Panc1 (cell line): ENCODE results near the gene PDE1A. TPM values are rescaled to one million over a fixed set of nuclear protein-coding genes. Genes with fewer than 3 reads are reported as not detected.

Source experiments
- ATAC-seq: fragments of 200-7000 bp; cut with Tn5 transposase; 2 replicates; pipeline ENCODE4 v1.9.1; 2020; ENCODE audit warnings: mild to moderate bottlenecking, moderate library complexity
- BruUV-seq: library from RNA; stranded (reverse); fragments of 400-500 nt; replicated peaks from 2 replicates; lab custom pipeline; 2021; lab: Mats Ljungman, UMichigan
- CTCF ChIA-PET: fragments of 300-600 bp; sonication (Branson Sonifier 250); formaldehyde crosslinking; loops from one replicate; lab custom pipeline; 2022; ENCODE audit warnings: antibody characterized with exemption; lab: Charles Lee
- POLR2A ChIA-PET: fragments of 300-600 bp; sonication (Branson Sonifier 250); formaldehyde crosslinking; loops from one replicate; lab custom pipeline; 2022; ENCODE audit warnings: antibody characterized with exemption; lab: Charles Lee
- DNase-seq: peaks from one replicate; pipeline ENCODE4 v3.0.0-alpha.2; 2010; ENCODE audit warnings: low read depth, low spot score
- H3K27ac ChIP-seq: 2 replicates; pipeline ENCODE4 v1.5.1; 2011; ENCODE audit warnings: mild to moderate bottlenecking, low read length, inconsistent platforms
- H3K27me3 ChIP-seq: fragments of 200-500 bp; sonication (Bioruptor generic); 2 replicates; pipeline ENCODE4 v1.6.0; 2014; ENCODE audit warnings: low read length, inconsistent platforms; ENCODE audit not compliant: control insufficient read depth, insufficient read depth
- H3K36me3 ChIP-seq: fragments of 200-500 bp; sonication (Bioruptor generic); 2 replicates; pipeline ENCODE4 v1.5.1; 2014; ENCODE audit warnings: inconsistent platforms, mild to moderate bottlenecking, low read length, moderate library complexity; ENCODE audit not compliant: control insufficient read depth, insufficient read depth
- H3K4me1 ChIP-seq: 2 replicates; pipeline ENCODE4 v1.5.1; 2011; ENCODE audit warnings: inconsistent platforms, mild to moderate bottlenecking, low read length, moderate library complexity; ENCODE audit not compliant: control insufficient read depth, insufficient read depth
- H3K4me3 ChIP-seq, 2 experiments: 2 replicates each; pipeline ENCODE4 v1.5.1; 2011 to 2012; ENCODE audit warnings: low read depth in 2 of 2, low read length in 2 of 2, mild to moderate bottlenecking in 2 of 2, inconsistent platforms in 1 of 2, moderate library complexity in 1 of 2
- H3K9me3 ChIP-seq: fragments of 200-500 bp; sonication (Bioruptor generic); 2 replicates; pipeline ENCODE4 v1.5.1; 2014; ENCODE audit warnings: low read depth, mild to moderate bottlenecking, inconsistent platforms, low read length, moderate library complexity; ENCODE audit not compliant: control insufficient read depth, insufficient read depth
- POLR2AphosphoS5 ChIP-seq: IDR thresholded peaks from 2 replicates; pipeline ENCODE4 v1.6.1; 2012; ENCODE audit warnings: mild to moderate bottlenecking, low read depth, low read length, moderate library complexity
- SIN3A ChIP-seq: IDR thresholded peaks from 2 replicates; pipeline ENCODE4 v1.6.1; 2012; ENCODE audit warnings: low read depth, mild to moderate bottlenecking, low read length, moderate library complexity, borderline replicate concordance; ENCODE audit not compliant: insufficient read depth
- TCF7L2 ChIP-seq: IDR thresholded peaks from 2 replicates; pipeline ENCODE4 v1.6.1; 2011; ENCODE audit warnings: mild to moderate bottlenecking, low read depth, low read length, inconsistent platforms
- in situ Hi-C: cut with HindIII; loops from 2 replicates; pipeline ENCODE4 v1.10.0; 2016; ENCODE audit warnings: low sequenced_read_pairs, low pct_unique_long_range_greater_than_20kb
- intact Hi-C: fragments of 100-400 bp; cut with micrococcal nuclease; formaldehyde crosslinking; loops from one replicate; pipeline ENCODE4 v1.10.0; 2022; ENCODE audit not compliant: unreplicated experiment
- total RNA-seq: library from RNA; stranded (reverse); gene quantifications from one replicate; pipeline ENCODE4 v1.2.1, GENCODE V29; 2021; ENCODE audit not compliant: unreplicated experiment
- TF ChIP-seq, protein P1 (sequence below): fragments of 450-650 bp; IDR thresholded peaks from 2 replicates; pipeline ENCODE4 v1.5.1; 2017; ENCODE audit warnings: mild to moderate bottlenecking
- TF ChIP-seq, protein P2 (sequence below), 2 experiments: IDR thresholded peaks; 2 replicates each; pipeline ENCODE4 v1.6.1; 2011 to 2012; ENCODE audit warnings: low read depth in 2 of 2, control low read depth in 1 of 2, low read length in 1 of 2, mild to moderate bottlenecking in 1 of 2, moderate library complexity in 1 of 2; ENCODE audit not compliant: insufficient read depth in 1 of 2

The PDE1A gene
- total RNA-seq, 1 experiment from 2014 or later, result 0.08 TPM

DNA sequence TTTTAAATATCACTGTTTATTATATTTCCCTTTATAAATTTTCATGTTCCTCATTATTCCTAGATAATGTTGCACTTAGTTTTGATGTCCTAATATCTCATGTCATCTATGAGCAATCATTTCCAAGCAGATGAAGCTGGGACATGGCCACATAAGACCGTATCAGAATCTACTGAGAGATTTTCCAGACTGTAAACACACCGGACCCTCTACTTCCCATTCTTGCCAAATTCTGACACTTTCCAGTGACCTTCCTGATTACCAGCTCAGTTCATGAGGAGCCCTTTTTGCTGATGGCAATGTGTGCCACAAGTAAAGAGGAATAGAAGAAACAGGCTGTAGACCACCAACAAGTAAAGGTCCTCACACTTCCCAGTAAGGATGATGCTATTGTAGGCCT, 20.3 kb upstream of the PDE1A start:
- in situ Hi-C loops (no loop called here), intact Hi-C loops (no loop called here)
- Histone ChIP-seq H3K9me3 (no peaks in the 10 kb centered on the region), H3K4me3 (no peak overlapping the region), H3K36me3 (no peaks in the 10 kb centered on the region), H3K27me3 (no peaks in the 10 kb centered on the region), H3K27ac (no peak overlapping the region), H3K4me1 (no peaks in the 10 kb centered on the region)
- ATAC-seq (no peak), DNase-seq (no peak)
- CTCF ChIA-PET, result no interaction called here
- TF ChIP-seq POLR2AphosphoS5 (no peak), TCF7L2 (no peak), SIN3A (no peak)
- TF ChIP-seq, protein P1, sequence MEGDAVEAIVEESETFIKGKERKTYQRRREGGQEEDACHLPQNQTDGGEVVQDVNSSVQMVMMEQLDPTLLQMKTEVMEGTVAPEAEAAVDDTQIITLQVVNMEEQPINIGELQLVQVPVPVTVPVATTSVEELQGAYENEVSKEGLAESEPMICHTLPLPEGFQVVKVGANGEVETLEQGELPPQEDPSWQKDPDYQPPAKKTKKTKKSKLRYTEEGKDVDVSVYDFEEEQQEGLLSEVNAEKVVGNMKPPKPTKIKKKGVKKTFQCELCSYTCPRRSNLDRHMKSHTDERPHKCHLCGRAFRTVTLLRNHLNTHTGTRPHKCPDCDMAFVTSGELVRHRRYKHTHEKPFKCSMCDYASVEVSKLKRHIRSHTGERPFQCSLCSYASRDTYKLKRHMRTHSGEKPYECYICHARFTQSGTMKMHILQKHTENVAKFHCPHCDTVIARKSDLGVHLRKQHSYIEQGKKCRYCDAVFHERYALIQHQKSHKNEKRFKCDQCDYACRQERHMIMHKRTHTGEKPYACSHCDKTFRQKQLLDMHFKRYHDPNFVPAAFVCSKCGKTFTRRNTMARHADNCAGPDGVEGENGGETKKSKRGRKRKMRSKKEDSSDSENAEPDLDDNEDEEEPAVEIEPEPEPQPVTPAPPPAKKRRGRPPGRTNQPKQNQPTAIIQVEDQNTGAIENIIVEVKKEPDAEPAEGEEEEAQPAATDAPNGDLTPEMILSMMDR, result no peak
- TF ChIP-seq, protein P2, sequence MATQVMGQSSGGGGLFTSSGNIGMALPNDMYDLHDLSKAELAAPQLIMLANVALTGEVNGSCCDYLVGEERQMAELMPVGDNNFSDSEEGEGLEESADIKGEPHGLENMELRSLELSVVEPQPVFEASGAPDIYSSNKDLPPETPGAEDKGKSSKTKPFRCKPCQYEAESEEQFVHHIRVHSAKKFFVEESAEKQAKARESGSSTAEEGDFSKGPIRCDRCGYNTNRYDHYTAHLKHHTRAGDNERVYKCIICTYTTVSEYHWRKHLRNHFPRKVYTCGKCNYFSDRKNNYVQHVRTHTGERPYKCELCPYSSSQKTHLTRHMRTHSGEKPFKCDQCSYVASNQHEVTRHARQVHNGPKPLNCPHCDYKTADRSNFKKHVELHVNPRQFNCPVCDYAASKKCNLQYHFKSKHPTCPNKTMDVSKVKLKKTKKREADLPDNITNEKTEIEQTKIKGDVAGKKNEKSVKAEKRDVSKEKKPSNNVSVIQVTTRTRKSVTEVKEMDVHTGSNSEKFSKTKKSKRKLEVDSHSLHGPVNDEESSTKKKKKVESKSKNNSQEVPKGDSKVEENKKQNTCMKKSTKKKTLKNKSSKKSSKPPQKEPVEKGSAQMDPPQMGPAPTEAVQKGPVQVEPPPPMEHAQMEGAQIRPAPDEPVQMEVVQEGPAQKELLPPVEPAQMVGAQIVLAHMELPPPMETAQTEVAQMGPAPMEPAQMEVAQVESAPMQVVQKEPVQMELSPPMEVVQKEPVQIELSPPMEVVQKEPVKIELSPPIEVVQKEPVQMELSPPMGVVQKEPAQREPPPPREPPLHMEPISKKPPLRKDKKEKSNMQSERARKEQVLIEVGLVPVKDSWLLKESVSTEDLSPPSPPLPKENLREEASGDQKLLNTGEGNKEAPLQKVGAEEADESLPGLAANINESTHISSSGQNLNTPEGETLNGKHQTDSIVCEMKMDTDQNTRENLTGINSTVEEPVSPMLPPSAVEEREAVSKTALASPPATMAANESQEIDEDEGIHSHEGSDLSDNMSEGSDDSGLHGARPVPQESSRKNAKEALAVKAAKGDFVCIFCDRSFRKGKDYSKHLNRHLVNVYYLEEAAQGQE (IDR thresholded peaks at IDR 0.05; ENCODE audit: insufficient read depth in 1 of 2, low read depth in 2 of 2, low read length in 1 of 2), result no peak
- POLR2A ChIA-PET, result interaction anchor here (0.7 kb wide), 1 partner anchor 20 kb away, joined by 4 read pairs; the partner anchor contains the start of gene PDE1A
- no TSS peak for BruUV-seq

GRCh38 chr2:182446087-182446486, 19.3 kb upstream of the PDE1A start:
- POLR2A ChIA-PET, result no interaction called here
- no peak for DNase-seq

More at GRCh38 chr2:182446087-182446486, 19.3 kb upstream of the PDE1A start:
- no peak overlapping the region for H3K4me3 ChIP-seq
- no peak for ATAC-seq
- H3K27ac ChIP-seq, result no peak overlapping the region
- no peaks in the 10 kb centered on the region for H3K36me3 ChIP-seq
- in situ Hi-C loops, result no loop called here
- intact Hi-C loops, result no loop called here
- TF ChIP-seq POLR2AphosphoS5, result no peak
- no peak for TF ChIP-seq TCF7L2
- TF ChIP-seq, protein P1, result no peak
- TF ChIP-seq, protein P2 (IDR thresholded peaks at IDR 0.05; ENCODE audit: insufficient read depth in 1 of 2, low read depth in 2 of 2, low read length in 1 of 2), result no peak
- no peak for TF ChIP-seq SIN3A
- H3K27me3 ChIP-seq, result no peaks in the 10 kb centered on the region
- H3K9me3 ChIP-seq, result no peaks in the 10 kb centered on the region
- BruUV-seq, result no TSS peak
- H3K4me1 ChIP-seq, result no peaks in the 10 kb centered on the region
- CTCF ChIA-PET, result interaction anchor here (0.5 kb wide), 1 partner anchor 204 kb away, joined by 3 read pairs; no protein-coding TSS in a partner anchor
